Measurements from ENCODE around the gene PTPRH.
"Not testable (repeated sequence)": the region's sequence is repeated elsewhere in the genome, so short reads cannot be mapped to it uniquely, and the experiment has no call there.

PTPRH gene

GRCh38 chr19:55226273-55226672 lies 17.0 kb upstream of the PTPRH start:
- DNase-seq = no peak

GRCh38 chr19:55225415-55225958 lies 16.2 kb upstream of the PTPRH start:
- no peak for DNase-seq

- DNase-seq = not testable (repeated sequence)
Measured at GRCh38 chr19:55224679-55225414, 15.5 kb upstream of the PTPRH start.

GRCh38 chr19:55224038-55224665 lies 14.9 kb upstream of the PTPRH start:
- DNase-seq = no peak

- DNase-seq = no peak
Measured at GRCh38 chr19:55223291-55224037, 14.2 kb upstream of the PTPRH start.

GRCh38 chr19:55220525-55220924 lies 11.2 kb upstream of the PTPRH start:
- DNase-seq = no peak

GRCh38 chr19:55216461-55217198 lies 7.3 kb upstream of the PTPRH start:
- peak; percentile 97 for DNase-seq

- DNase-seq = no peak
Measured at GRCh38 chr19:55213547-55213946, 4.2 kb upstream of the PTPRH start.

GRCh38 chr19:55212447-55212846 lies 3.1 kb upstream of the PTPRH start:
- DNase-seq = no peak

- peak; percentile 49 for DNase-seq
Measured at GRCh38 chr19:55209693-55210472, 582 bp upstream of the PTPRH start.

- peak; percentile 74 for DNase-seq
Measured at GRCh38 chr19:55206664-55207500, 2.4 kb downstream of the PTPRH start.

- DNase-seq = not testable (repeated sequence)
Measured at GRCh38 chr19:55202199-55202598, 7.1 kb downstream of the PTPRH start.

- DNase-seq = no peak
Measured at GRCh38 chr19:55199620-55200204, 9.6 kb downstream of the PTPRH start.

GRCh38 chr19:55198651-55199050 lies 10.7 kb downstream of the PTPRH start:
- DNase-seq = no peak

- DNase-seq = no peak
Measured at GRCh38 chr19:55197528-55197927, 11.8 kb downstream of the PTPRH start.

GRCh38 chr19:55196803-55197202 lies 12.5 kb downstream of the PTPRH start:
- DNase-seq = no peak

GRCh38 chr19:55193481-55193880 lies 15.8 kb downstream of the PTPRH start:
- DNase-seq = no peak

- no peak for DNase-seq
Measured at GRCh38 chr19:55189403-55189835, 19.9 kb downstream of the PTPRH start.

- DNase-seq = no peak
Measured at GRCh38 chr19:55188625-55189024, 20.7 kb downstream of the PTPRH start.

- DNase-seq = no peak
Measured at GRCh38 chr19:55186080-55186479, 23.2 kb downstream of the PTPRH start.

- DNase-seq = no peak
Measured at GRCh38 chr19:55181740-55182139, 27.6 kb downstream of the PTPRH start.

Measured in NCI-H1436 (cell line).